ENCODE results near the gene FBXL16. TPM values are rescaled to one million over a fixed set of nuclear protein-coding genes. Genes with fewer than 3 reads are reported as not detected.

Gene FBXL16
- total RNA-seq, 1 experiment from 2014 or later, result 1.1 TPM

DNA sequence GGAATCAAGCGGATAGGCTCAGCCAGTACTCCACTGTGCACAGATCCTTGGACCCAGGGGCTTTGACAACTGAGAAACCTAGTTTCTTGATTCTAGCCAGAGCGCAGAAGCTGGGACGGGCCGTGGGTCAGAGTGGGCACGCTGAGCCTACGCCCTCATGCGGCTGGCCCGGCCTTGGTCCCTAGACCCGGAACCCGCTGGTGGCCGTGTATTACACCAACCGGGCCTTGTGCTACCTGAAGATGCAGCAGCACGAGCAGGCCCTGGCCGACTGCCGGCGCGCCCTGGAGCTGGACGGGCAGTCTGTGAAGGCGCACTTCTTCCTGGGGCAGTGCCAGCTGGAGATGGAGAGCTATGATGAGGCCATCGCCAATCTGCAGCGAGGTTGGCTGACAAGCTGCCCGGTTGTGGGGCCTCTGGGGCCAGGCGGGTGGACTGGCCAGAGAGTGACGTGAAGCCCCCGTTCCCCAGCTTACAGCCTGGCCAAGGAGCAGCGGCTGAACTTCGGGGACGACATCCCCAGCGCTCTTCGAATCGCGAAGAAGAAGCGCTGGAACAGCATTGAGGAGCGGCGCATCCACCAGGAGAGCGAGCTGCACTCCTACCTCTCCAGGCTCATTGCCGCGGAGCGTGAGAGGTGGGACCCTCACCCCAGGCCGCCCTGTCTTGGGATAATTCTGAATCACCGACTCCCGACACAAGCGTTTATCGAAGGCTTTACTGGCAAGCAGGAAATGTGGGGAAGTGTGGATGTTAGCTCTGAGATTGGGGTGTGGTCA, 24.4 kb downstream of the FBXL16 start:
- ChIA-PET CTCF (interaction anchor here (0.5 kb wide), 1 partner anchor 16 kb away, joined by 8 read pairs; no protein-coding TSS in a partner anchor), POLR2A (ENCODE audit: low non-redundant PET) (interaction anchor here (0.6 kb wide), 1 partner anchor 15 kb away, joined by 3 read pairs; no protein-coding TSS in a partner anchor)
- DNase-seq (ENCODE audit: low spot score), result peak; percentile 52
- no peaks in the 10 kb centered on the region for H3K9me3 ChIP-seq (ENCODE audit: low read depth, low read length, poor library complexity, severe bottlenecking)
- no peaks in the 10 kb centered on the region for H3K27me3 ChIP-seq (replicated peaks; ENCODE audit: insufficient read depth, low read depth, low read length, poor library complexity)
- intact Hi-C loops (cut with micrococcal nuclease; ENCODE audit: unreplicated experiment), result no loop called here
- BruUV-seq (replicated peaks), result no TSS peak
- peaks cover 33% of the 10 kb centered on the region for H3K4me1 ChIP-seq (ENCODE audit: insufficient read depth, low read length, poor library complexity, severe bottlenecking)
- H3K4me3 ChIP-seq (ENCODE audit: low read depth, low read length, poor library complexity, severe bottlenecking), result peak overlapping the region; percentile 94
- TF ChIP-seq, protein P1, sequence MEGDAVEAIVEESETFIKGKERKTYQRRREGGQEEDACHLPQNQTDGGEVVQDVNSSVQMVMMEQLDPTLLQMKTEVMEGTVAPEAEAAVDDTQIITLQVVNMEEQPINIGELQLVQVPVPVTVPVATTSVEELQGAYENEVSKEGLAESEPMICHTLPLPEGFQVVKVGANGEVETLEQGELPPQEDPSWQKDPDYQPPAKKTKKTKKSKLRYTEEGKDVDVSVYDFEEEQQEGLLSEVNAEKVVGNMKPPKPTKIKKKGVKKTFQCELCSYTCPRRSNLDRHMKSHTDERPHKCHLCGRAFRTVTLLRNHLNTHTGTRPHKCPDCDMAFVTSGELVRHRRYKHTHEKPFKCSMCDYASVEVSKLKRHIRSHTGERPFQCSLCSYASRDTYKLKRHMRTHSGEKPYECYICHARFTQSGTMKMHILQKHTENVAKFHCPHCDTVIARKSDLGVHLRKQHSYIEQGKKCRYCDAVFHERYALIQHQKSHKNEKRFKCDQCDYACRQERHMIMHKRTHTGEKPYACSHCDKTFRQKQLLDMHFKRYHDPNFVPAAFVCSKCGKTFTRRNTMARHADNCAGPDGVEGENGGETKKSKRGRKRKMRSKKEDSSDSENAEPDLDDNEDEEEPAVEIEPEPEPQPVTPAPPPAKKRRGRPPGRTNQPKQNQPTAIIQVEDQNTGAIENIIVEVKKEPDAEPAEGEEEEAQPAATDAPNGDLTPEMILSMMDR (conservative IDR thresholded peaks at IDR 0.05; ENCODE audit: low read depth, low read length), result no peak
- TF ChIP-seq EZH2 (IDR thresholded peaks at IDR 0.05; ENCODE audit: borderline replicate concordance, low read depth, low read length, poor library complexity, severe bottlenecking), result no peak
- H3K36me3 ChIP-seq (ENCODE audit: insufficient read depth, low read length, poor library complexity, severe bottlenecking), result peaks cover 23% of the 10 kb centered on the region
- H3K27ac ChIP-seq (ENCODE audit: low read depth, low read length, poor library complexity, severe bottlenecking), result peak overlapping the region; percentile 86

DNA sequence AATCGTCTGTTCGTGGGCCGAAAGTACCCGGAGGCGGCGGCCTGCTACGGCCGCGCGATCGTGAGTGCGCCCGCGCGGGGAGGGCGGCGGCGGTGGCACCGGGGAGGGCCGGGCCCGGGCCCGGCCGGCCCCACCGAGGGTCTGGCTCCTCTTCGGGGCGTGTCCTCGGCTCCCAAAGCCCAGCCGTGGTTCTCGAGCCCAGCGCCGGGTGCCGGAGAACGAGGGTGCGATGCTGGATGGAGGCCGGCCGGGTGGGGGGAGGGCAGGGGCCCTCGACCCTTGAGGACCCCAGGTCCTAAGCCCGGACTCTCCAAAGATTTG, 25.0 kb downstream of the FBXL16 start:
- peak overlapping the region; percentile 86 for H3K27ac ChIP-seq (ENCODE audit: low read depth, low read length, poor library complexity, severe bottlenecking)
- no TSS peak for BruUV-seq (replicated peaks)
- H3K4me3 ChIP-seq (ENCODE audit: low read depth, low read length, poor library complexity, severe bottlenecking), result peak overlapping the region; percentile 94
- no peak for DNase-seq (ENCODE audit: low spot score)
- peaks cover 33% of the 10 kb centered on the region for H3K4me1 ChIP-seq (ENCODE audit: insufficient read depth, low read length, poor library complexity, severe bottlenecking)
- H3K9me3 ChIP-seq (ENCODE audit: low read depth, low read length, poor library complexity, severe bottlenecking), result no peaks in the 10 kb centered on the region
- H3K27me3 ChIP-seq (replicated peaks; ENCODE audit: insufficient read depth, low read depth, low read length, poor library complexity), result no peaks in the 10 kb centered on the region
- intact Hi-C loops (cut with micrococcal nuclease; ENCODE audit: unreplicated experiment), result no loop called here
- ChIA-PET POLR2A (ENCODE audit: low non-redundant PET) (no interaction called here), CTCF (interaction anchor here (0.6 kb wide), 1 partner anchor 1474 kb away, joined by 3 read pairs; no protein-coding TSS in a partner anchor)
- peaks cover 23% of the 10 kb centered on the region for H3K36me3 ChIP-seq (ENCODE audit: insufficient read depth, low read length, poor library complexity, severe bottlenecking)
- no peak for TF ChIP-seq EZH2 (IDR thresholded peaks at IDR 0.05; ENCODE audit: borderline replicate concordance, low read depth, low read length, poor library complexity, severe bottlenecking)
- TF ChIP-seq, protein P1 (conservative IDR thresholded peaks at IDR 0.05; ENCODE audit: low read depth, low read length), result no peak

DNA sequence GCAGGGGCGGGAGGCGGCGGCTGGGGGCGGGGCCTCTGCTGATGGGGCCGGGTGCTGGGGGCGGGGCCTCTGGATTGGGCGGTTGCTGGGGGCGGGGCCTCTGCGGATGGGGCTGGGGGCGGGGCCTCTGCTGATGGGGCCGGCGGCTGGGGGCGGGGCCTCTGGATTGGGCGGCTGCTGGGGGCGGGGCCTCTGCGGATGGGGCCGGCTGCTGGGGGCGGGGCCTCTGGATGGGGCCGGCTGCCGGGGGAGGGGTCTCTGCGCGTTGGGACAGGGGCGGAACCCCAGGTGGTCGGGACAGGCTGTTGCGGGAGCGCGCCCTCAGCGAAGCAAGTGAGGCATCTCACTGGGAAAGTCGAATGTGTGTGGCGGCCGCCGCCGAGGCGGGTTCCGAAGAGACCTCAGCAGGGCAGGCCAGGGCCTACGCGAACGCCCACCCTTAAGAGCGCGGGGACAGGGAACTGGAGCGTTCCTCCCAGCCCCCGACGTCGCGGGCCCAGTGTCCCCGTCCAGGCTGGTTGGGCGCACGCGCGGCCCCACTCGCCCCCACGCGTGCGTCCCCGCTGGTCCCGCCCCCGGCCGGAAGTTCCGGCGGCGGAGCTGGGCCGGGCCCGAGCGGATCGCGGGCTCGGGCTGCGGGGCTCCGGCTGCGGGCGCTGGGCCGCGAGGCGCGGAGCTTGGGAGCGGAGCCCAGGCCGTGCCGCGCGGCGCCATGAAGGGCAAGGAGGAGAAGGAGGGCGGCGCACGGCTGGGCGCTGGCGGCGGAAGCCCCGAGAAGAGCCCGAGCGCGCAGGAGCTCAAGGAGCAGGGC, 25.6 kb downstream of the FBXL16 start, which contains the start of gene STUB1:
STUB1 (plus strand) TSS at position 597 of the 811 bp plus-strand sequence; CDS start at position 713, 116 bp downstream.
- Histone ChIP-seq H3K27ac (ENCODE audit: low read depth, low read length, poor library complexity, severe bottlenecking) (peak within 1 kb of the TSS; percentile 86), H3K9me3 (ENCODE audit: low read depth, low read length, poor library complexity, severe bottlenecking) (no peaks in the 10 kb centered on the region), H3K4me3 (ENCODE audit: low read depth, low read length, poor library complexity, severe bottlenecking) (peak within 1 kb of the TSS; percentile 94), H3K27me3 (replicated peaks; ENCODE audit: insufficient read depth, low read depth, low read length, poor library complexity) (no peaks in the 10 kb centered on the region), H3K4me1 (ENCODE audit: insufficient read depth, low read length, poor library complexity, severe bottlenecking) (peaks cover 38% of the 10 kb centered on the region), H3K36me3 (ENCODE audit: insufficient read depth, low read length, poor library complexity, severe bottlenecking) (peaks cover 23% of the 10 kb centered on the region)
- no TSS peak for BruUV-seq (replicated peaks)
- TF ChIP-seq, protein P1 (conservative IDR thresholded peaks at IDR 0.05; ENCODE audit: low read depth, low read length), result no peak
- no peak for TF ChIP-seq EZH2 (IDR thresholded peaks at IDR 0.05; ENCODE audit: borderline replicate concordance, low read depth, low read length, poor library complexity, severe bottlenecking)
- intact Hi-C loops (cut with micrococcal nuclease; ENCODE audit: unreplicated experiment), result no loop called here
- CTCF ChIA-PET, result interaction anchor here (0.6 kb wide), 1 partner anchor 1475 kb away, joined by 3 read pairs; no protein-coding TSS in a partner anchor
- peak; percentile 93 for DNase-seq (ENCODE audit: low spot score)
- POLR2A ChIA-PET (ENCODE audit: low non-redundant PET), result no interaction called here

Measured in A673 (cell line).